ENCODE results near the gene EEF1AKMT3.

DNA sequence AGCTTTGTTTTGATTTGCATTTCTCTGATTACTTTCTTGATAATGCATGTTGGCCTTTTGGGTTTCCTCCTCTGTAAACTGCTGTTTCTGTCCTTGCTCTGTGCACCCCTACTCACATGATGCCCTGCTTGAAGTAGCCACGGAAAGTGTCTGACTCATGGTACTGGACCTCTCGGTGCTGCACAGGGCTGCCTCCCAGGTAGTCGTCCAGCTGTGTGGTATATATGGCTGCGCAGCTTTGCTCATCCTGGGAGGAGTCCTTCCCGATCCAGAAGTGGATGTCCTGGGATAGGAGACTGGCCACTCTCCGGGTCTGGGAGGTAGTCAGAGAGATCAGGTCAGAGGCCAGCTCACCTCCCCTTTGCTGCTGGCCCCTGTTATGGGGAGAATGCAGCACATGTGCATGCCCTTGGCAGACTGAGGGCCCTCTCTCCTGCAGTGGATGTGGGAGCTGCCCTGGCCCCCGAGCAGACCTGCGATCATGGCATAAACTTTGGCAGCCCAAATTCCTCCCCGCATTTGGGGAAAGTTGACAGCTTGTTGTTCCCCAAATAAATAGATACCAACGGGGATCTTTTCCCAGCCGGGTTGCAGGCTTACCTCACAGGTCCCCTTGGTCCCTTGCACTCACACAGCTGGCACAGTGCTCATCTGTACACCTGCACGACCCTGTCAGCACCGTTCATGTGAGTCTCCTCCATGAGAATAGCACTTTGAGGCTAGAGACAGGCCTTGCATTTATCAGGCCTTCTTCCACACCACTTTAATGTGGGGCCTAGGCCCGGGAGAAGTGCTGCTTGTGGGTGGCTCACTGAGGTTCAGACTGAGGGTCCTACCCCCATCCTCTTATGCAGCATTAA, 40.9 kb downstream of the EEF1AKMT3 start:
- TF ChIP-seq, protein P1, sequence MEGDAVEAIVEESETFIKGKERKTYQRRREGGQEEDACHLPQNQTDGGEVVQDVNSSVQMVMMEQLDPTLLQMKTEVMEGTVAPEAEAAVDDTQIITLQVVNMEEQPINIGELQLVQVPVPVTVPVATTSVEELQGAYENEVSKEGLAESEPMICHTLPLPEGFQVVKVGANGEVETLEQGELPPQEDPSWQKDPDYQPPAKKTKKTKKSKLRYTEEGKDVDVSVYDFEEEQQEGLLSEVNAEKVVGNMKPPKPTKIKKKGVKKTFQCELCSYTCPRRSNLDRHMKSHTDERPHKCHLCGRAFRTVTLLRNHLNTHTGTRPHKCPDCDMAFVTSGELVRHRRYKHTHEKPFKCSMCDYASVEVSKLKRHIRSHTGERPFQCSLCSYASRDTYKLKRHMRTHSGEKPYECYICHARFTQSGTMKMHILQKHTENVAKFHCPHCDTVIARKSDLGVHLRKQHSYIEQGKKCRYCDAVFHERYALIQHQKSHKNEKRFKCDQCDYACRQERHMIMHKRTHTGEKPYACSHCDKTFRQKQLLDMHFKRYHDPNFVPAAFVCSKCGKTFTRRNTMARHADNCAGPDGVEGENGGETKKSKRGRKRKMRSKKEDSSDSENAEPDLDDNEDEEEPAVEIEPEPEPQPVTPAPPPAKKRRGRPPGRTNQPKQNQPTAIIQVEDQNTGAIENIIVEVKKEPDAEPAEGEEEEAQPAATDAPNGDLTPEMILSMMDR (IDR thresholded peaks at IDR 0.05): no peak
- no peak for TF ChIP-seq EP300 (IDR thresholded peaks at IDR 0.05)

Data from sigmoid colon (tissue), 4 donors.